ENCODE data around the gene NLGN1.

- no peak for TF ChIP-seq CTCF (IDR thresholded peaks at IDR 0.05 in 2 of 3, conservative IDR thresholded peaks at IDR 0.05 in 1 of 3; ENCODE audit: borderline replicate concordance in 1 of 3, insufficient read depth in 1 of 3, low read depth in 2 of 3, low read length in 2 of 3)
- TF ChIP-seq ATF3 (IDR thresholded peaks at IDR 0.05): no peak
- TF ChIP-seq POLR2A (IDR thresholded peaks at IDR 0.05; ENCODE audit: borderline replicate concordance, extremely low read depth, insufficient read depth, insufficient read length): no peak
- TF ChIP-seq POLR2AphosphoS5 (IDR thresholded peaks at IDR 0.05; ENCODE audit: low read depth, low read length): no peak
Observed at GRCh38 chr3:173796405-173796804, 398.9 kb downstream of the NLGN1 start.
